Stimulated activated CD4-positive, alpha-beta T cell treated with anti-CD3 and anti-CD28 coated beads, Interleukin-4, amount 100 ng/mL, for 24 hours (primary cell): ENCODE data around the gene AKAIN1.

ENCODE experiments used
- DNase-seq: peaks from one replicate; pipeline ENCODE4 v3.0.0-alpha.2; 2020

Gene AKAIN1

DNA sequence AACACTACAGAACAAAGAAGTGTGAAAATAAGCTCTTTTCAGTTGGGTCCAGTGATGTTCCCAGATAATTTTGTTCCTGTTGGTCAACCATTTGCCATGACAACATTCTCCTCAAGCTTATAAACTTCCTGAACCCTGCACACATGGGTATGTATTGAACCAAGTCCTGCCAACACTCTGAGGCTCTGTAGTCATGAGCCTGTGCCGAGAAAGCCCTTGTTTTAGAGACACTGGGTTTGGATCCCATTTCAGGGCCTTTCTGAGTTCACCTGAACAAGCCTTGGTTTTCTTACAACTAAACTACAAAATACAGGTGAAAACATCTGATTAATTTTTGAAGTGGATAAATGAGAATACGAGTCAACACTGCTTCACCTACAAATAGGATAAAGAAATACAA is 38.5 kb downstream of the AKAIN1 start:
- DNase-seq, result no peak

DNA sequence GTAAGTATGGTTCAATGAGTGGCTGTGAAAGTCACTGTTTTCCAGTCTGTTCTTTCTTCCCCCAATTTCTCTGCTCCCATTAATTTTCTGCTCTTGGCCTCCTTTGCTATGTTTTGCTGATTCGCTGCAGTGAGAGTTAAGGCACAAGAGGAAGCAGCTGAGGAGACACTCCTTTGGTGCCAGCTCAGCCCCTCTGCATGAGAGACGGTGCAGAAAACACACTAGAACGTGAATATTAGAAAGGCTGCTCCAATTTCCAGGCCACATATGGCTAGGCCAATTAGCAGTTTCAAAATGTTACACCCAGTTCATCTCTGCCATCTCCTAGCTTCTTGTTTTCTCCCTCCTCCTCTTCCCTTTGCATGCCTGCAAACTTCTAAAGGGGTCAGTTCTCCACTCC is 38.9 kb downstream of the AKAIN1 start:
- DNase-seq, result no peak

DNA sequence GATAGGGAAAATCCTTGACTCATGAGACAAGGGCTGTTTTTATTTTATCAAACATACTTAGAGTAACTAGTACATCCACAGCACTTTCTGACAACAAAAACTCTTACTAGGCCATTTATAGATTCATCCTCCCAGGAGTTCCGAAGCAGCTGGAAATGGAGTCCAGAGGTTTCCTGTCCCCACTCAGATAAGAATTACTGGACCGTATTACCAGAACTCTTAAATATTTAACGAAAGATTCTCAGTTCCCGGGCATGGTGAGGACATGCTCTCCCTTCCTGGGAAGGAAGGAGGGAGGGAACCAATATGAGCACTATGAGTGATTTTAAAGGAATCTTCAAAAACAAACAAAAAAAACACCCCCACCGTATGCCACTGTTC is 41.2 kb downstream of the AKAIN1 start:
- no peak for DNase-seq

DNA sequence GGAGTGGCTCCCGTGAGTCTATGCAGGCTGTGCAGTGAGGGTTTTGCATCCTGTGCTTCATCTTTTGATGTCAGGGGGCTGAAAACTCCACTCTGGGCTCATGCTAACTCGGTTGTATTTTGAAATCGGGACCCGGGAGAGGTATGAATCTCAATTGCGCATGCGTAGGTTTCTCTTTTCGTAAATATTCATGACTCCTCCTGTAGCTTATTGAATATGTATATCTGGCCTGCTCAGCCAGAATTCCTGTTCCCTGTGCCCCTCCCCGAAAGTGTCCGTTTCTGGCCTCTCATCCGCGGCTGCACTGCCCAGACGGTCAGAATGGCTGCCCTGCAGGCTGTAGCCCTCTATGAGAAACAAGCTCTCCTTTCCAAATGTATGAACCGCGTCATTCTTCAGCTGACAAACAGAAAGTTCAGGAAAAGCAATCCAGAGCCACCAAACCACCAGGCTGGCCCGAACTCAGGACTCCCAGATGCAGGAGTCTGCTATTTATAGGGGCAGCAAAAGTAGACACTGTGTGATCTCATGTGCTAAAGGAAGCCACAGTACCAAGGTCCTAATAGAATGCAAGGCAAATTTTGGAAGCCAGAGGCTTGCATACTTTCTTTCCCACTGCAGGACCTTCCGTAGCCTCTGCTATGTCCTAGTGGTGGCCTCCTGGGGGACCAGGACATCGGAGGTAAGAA is 41.7 kb downstream of the AKAIN1 start:
- DNase-seq, result no peak

DNA sequence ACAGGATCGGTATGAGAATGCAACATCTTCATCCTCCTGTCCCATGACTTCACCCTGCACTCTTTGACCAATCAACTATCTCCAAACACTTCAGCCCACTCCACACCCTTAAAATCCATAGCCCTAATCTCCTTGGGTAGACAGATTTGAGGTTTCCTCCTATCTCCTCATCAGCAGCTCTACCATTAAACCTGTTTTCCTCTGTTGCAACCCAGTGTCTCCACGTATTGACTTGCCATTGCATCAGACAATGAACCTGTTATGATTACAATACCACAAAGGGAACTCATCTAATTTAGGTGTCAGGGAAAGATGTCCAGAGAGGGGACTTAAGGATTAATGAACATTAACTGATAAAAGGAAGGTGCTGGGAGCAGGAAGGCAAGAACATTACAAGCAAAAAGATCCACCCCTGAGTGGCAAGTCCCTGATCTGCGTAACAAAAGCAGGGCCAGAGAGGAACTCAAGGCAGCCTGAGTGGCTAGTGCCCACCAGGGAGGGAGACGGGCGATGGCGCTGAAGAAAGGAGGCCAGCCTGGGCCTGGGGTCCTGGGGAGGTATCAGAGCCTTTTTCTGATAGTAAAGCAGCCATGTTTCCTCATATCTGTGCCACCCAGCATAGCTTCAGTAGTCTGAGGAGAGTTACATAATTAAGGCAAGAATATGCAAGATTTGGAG is 44.6 kb downstream of the AKAIN1 start:
- no peak for DNase-seq

DNA sequence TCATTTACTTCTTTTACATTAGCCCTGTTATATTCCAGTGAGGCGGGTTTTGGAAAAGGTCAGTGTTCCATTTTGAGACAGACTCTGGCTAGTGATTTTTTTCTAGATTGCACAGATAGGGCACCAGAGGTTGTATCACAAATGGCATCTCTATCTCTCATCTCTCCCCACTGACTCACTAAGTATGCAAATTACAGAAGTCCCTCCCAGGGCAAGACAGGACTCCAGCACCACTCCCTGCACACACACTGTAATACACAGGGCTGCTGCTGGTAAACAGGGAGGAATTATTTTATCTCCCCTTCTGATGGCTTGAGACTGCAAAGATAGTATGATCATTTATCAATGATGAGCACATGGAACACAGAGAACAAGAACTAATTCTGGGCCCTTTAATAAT is 46.2 kb downstream of the AKAIN1 start:
- DNase-seq, result no peak

DNA sequence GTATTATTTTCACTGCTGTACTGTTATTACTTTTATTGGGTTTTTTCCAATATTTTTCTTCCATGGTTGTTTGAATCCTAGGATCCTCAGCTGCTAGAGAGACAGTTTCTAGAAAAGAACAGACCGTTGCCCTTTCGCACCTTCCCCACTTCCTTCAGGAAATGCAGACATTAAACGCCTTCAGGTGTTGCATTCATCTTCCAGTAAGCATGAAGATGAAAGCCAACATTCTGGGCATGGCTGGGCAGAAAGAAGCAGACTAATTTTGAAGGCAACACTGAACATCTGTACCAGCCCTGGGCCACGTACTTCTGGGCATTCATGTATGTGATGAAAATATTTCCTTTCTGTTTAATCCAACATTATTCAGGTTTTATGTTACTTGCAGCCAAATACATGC is 51.0 kb downstream of the AKAIN1 start:
- DNase-seq, result no peak

DNA sequence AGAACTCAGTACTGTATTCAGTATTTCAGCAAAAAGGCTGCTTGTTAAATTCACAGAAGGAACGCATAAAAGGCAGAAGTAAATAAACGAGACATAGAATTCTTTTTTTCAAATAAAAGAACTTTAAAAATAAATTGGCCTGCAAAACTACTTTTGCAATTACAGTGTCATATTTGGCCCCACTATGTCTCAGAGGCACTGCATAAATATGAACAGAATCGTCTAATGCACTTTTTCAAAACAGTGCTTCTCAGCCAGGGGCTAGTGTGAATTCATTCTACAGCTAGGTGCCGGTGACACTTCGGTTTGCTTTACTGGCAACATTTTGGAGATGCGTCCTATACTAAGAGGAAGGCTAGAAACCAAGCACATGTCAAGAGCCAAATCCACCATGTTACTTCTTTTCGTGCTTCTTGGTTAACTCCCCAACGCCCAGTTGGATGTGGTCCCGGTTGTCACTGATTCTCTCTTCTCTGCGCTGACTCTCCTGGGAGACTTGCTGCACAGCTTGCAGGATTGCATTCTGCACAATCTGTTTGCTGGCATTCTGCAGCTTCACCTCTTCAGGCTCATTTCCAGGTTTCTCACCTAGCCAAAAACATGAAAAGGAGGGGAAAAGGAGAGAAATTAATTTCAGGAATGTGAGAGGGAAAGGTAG is 51.8 kb downstream of the AKAIN1 start:
- no peak for DNase-seq

DNA sequence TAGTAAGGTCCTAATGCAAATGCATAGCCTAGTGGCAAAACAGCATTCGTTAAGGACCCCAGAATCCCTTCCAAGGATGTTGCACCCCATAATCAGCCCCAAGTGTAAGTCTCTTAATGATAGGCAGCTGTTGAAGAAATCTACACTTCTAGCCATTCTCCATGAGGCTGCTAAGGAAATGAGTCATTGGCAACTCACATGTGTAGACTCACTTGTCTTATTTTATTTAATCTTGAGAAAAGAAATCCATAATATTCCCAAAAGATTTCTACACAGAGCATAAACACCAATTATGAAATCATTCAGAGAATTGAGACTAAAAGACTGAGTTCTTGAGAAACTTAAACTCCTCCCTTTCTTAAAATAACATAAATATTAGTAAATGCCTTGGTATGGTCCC is 52.4 kb downstream of the AKAIN1 start:
- no peak for DNase-seq

DNA sequence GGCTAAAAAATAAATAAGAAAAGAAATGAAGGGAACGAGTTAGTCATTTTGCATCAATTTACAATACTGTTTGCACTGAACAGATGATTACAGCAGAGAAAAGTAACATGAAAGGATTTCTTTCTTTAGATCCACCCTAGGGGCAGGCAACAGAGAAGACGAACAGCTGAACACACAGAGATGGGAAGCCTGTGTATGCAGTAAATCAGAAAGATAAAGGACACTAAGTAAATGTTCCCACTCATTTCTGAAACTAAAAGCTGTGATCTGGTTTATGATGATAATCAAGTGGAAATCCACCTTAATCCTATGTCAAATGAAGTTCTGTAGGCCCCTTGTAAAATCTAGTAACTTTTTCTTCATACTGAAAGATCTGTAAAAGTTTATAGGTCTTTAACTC is 54.2 kb downstream of the AKAIN1 start:
- no peak for DNase-seq

DNA sequence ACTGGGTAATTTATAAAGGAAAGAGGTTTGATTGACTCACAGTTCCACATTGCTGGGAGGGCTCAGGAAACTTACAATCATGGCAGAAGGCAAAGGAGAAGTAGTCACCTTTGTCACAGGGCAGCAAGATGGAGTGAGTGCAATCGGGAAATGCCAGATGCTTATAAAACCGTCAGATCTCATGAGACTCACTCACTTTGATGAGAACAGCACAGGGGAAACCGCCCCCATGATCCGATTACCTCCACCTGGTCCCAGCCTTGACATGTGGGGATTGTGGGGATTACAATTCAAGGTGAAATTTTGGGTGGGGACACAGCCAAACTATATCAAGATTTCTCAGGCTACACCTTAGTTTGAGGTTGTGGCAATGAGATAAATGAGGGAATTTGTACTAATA is 54.9 kb downstream of the AKAIN1 start:
- no peak for DNase-seq

DNA sequence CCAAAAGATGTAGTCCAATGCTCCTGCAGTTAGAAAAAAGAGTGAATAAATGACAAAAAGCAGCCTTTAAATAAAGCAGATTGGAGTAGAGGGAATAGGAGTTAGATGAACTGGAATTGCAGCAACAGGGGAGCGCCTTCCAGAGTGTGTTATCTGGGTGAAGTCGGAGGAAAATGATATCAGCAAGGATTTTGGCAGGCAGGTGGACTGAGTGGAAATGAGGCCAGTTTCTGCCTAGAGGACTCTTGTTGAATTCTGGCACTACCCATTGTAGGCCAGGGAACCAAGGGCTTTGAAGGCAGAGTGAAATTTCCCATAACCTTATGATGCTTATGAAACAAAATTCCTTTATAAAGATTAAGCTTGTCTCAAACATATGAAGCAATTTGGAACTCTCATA is 59.8 kb downstream of the AKAIN1 start:
- no peak for DNase-seq

DNA sequence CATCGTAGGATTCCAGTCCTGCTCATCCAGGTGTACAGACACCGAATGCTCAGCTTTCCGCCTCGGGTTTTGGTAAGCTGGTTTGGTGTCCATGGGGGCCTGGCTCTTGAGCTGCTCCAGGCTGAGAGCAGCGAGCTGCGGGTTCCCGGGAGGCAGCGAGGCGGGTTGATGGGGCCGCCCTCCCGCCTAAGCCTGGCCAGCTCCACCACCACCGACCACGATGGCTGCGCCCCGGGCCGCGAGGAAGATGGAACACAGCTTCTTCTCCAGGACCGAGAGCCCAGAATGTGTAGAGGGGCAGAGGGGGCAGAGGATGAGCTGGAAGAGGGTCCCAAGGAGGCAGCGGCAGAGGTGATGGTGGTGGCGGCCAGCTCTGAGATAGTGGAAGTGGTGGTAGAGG is 64.1 kb downstream of the AKAIN1 start:
- no peak for DNase-seq

DNA sequence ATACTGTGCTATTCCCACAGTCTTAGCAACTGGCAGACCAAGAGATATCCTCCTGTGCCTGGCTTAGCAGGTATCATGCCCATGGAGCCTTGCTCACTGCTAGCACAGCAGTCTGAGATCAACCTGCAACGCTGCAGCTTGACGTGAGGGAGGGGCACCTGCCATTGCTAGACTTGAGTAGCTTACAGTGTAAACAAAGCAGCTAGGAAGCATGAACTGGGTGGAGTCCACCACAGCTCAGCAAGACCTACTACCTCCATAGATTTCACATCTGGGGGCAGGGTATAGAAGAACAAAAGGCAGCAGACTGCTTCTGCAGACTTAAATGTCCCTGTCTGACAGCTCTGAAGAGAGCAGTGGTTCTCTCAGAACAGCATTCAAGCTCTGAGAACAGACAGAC is 74.8 kb downstream of the AKAIN1 start:
- no peak for DNase-seq

DNA sequence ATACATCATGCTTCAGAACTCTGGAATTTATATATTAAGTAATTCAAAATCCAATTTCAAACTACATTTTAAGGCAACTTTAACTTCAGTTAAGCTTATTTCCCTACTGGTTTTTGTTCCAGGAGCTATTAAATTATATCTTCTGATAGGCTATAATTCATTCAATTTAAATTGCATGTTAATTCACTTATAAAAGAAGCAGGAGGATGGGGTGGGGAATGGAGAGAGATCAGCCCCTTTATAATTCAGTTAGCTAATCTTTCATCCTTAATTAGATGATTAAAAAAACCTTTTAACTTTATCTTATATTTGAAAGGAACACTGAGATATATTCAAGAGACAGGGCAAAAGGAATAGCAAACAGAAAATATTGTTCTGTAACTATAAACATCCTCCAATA is 86.8 kb downstream of the AKAIN1 start:
- DNase-seq, result no peak

DNA sequence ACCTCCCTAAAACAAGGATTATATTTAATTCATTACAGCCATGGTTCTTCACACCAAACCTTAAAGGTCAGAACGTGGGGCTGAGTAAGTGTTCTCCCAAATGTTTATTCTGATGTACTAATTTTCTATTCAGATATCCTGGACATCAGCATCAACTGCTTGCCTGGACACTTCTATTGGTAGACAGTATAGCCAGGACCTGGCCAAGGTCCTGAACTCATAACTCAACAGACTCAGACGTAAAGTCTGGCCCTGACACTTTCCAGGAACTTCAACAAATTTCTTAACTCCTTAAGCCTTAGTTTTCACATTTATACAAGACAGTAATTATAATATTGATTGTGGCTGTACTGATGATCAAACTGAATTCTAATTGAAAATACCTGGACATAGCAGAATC is 89.1 kb downstream of the AKAIN1 start:
- no peak for DNase-seq

DNA sequence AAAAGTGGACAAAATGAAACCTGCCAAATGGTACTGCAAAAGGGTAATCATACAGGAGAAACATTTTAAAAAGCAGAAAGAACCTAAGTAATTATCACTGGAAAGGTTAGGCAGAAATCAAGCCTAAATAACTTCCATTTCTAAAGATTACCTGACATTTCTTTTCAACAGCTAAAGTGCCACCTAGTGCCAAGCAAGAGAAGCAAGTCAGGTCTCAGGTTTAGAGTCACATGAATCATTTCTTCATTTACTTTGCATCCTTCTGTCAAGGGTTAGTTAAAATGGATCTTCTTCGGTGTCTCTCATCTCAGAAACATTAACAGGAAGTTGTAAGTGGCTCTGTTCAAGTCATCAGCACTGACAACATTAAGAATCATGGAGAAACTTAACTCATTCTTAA is 90.3 kb downstream of the AKAIN1 start:
- DNase-seq, result no peak

DNA sequence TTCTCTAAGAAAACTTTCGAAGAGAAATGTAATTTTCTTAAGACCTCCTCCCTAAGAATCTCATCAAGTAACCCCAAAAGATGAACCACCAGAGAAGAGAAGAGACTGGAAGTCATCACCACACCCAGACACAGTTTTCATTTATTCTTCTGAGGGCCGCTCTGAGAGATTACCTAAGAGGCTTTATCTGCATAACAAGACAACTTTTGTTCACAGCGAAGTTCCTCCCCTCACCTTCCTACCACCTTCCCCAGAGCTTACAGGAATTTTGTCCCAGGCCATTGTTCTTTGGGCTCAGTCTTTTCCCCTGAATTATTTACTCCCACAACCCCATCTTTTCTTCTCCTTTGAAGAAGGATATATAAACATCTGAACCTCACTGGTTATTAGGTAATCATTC is 92.8 kb downstream of the AKAIN1 start:
- no peak for DNase-seq

DNA sequence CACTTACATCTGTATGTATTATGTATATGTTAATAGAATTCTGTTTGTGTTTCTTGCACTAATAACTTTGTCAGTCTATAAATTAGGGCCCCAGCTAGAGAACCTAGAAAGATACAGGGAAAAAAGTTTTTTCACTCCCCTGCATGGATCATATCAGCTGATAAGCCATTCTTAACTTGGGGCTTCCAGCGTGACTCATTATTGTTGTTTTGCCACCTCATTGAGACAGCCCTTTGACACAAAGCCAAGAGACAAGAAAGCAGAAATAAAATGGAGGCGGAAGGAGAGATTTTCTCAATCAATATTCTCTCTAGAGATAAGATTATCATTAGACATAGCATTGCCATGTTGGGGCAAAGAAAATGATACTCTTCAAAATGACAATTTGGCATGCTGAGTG is 93.4 kb downstream of the AKAIN1 start:
- DNase-seq, result no peak

DNA sequence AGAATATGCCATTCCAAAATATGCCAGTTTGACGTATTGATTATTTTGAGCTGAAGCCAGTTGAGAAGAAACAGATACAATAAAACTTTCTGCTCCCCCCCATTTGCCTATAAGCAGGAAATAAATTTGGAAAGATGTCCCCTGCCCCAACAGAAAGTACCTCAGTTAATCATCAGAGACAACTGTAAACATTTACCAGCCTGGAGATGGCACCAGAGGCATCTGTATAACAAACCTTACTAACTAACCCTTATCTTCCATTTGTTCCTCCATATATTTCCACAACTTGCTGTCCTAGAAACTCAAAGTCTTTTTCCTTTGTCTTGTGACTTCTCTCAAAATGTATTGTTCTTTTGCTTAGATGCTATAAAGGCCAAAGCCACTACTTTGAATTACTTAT is 93.8 kb downstream of the AKAIN1 start:
- no peak for DNase-seq

DNA sequence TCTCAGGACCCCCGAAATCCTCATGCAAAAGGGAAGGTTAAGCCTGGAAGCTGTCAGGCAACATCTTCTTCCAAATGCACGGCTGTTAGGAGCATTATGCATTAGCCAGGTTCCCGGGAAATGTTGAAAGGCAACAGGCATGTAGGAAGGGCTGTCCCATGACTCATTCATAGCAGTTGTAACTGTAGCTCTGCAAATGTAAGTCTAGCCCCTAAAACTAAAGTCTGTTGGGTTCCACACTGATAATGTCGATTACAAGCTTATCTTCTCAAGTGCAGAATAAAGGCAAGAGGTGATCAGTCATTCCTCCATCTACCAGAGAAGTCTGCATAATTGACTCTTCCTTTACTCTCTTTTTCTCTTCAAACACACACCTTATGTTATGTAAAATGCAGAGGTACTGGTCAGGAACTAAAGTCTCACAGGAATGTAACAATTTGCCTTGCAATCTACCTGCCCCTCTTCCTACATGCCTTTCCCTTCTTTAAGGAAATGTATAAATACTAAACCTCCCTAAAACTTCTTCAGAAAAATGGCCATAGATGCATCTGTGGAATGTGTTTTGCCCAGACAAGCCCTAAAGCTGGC is 99.8 kb downstream of the AKAIN1 start:
- DNase-seq, result no peak

DNA sequence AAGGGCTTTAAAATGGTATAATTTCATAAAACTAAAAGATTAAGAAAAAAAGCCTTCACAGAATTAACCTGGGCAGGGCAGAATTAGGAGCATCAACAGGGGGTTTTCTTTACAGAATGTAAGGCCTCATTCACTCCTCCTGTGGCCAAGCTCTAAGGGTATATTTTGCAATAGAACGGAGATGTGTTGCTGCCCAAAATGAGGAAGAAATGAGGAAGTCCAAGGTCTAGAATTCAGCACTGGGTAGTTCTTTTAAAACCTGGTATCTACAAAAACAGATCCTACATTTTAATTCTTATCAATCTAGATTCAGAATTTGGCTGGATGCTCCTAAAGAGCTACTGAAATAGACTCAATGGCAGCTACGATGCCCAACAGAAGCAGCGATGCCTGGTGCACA is 101.8 kb downstream of the AKAIN1 start:
- DNase-seq, result no peak

DNA sequence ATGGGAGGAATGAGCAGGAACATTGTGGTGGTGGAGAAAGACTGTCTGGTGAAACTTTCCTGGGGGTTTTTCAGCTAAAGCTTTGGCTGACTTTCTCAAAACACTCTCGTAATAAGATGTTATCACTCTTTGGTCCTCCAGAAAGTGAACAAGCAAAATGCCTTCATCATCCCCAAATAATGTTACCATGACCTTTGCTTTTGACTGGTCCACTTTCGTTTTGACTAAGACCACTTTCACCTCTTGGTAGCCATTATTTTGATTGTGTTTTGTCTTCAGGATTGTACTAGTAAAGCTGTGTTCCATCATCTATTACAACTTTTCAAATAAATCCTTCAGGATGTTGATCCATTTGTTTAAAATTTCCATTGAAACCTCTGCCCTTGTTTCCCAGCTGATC is 103.2 kb downstream of the AKAIN1 start:
- no peak for DNase-seq
